OCI-LY7 (cell line): Measurements from ENCODE around the gene CDK14. TPM values are rescaled to one million over a fixed set of nuclear protein-coding genes. Genes with fewer than 3 reads are reported as not detected.

ENCODE experiments used
- BruUV-seq: library from RNA; stranded (reverse); fragments of 400-500 nt; replicated peaks from 2 replicates; lab custom pipeline; 2021; lab: Mats Ljungman, UMichigan
- CTCF ChIA-PET: fragments of 300-600 bp; sonication (Branson Sonifier 250); formaldehyde crosslinking; loops from one replicate; lab custom pipeline; 2022; ENCODE audit warnings: antibody characterized with exemption; ENCODE audit not compliant: unreplicated experiment; lab: Charles Lee
- POLR2A ChIA-PET: fragments of 300-600 bp; sonication (Branson Sonifier 250); formaldehyde crosslinking; loops from one replicate; lab custom pipeline; 2022; ENCODE audit warnings: antibody characterized with exemption; lab: Charles Lee
- DNase-seq: peaks from one replicate; pipeline ENCODE4 v3.0.0-alpha.2; 2015; ENCODE audit warnings: low spot score
- H2AFZ ChIP-seq: fragments of 200-600 bp; sonication (generic), shearing (Covaris generic); 2 replicates; pipeline ENCODE4 v1.6.1; 2014; ENCODE audit warnings: mild to moderate bottlenecking, antibody characterized with exemption, low read length, moderate library complexity
- H3K27ac ChIP-seq: fragments of 200-600 bp; sonication (generic); 2 replicates; pipeline ENCODE4 v1.5.1; 2014; ENCODE audit warnings: mixed run types, low read depth, mild to moderate bottlenecking, moderate library complexity, low read length, inconsistent platforms; ENCODE audit not compliant: poor library complexity, severe bottlenecking
- H3K36me3 ChIP-seq: fragments of 200-600 bp; sonication (generic); 2 replicates; pipeline ENCODE4 v1.6.1; 2014; ENCODE audit warnings: mild to moderate bottlenecking, antibody characterized with exemption, low read length, moderate library complexity, mixed read lengths; ENCODE audit not compliant: insufficient read depth
- H3K4me1 ChIP-seq: fragments of 200-600 bp; sonication (generic); 2 replicates; pipeline ENCODE4 v1.5.1; 2014; ENCODE audit warnings: mild to moderate bottlenecking, low read length; ENCODE audit not compliant: insufficient read depth, poor library complexity, severe bottlenecking
- H3K4me2 ChIP-seq: fragments of 200-600 bp; sonication (generic); 2 replicates; pipeline ENCODE4 v1.6.1; 2014; ENCODE audit warnings: mild to moderate bottlenecking, low read length
- H3K4me3 ChIP-seq: fragments of 200-600 bp; sonication (generic); 2 replicates; pipeline ENCODE4 v1.5.1; 2014; ENCODE audit warnings: mild to moderate bottlenecking, low read depth, low read length; ENCODE audit not compliant: poor library complexity, severe bottlenecking
- H3K79me2 ChIP-seq: fragments of 200-600 bp; sonication (generic); 2 replicates; pipeline ENCODE4 v1.6.1; 2016; ENCODE audit warnings: low read depth, mild to moderate bottlenecking, low read length, moderate library complexity, mixed read lengths; ENCODE audit not compliant: insufficient read depth
- H3K9me2 ChIP-seq: fragments of 200-600 bp; sonication (generic); 2 replicates; pipeline ENCODE4 v1.6.1; 2016; ENCODE audit warnings: mild to moderate bottlenecking, low read length, mixed read lengths; ENCODE audit not compliant: insufficient read depth
- H3K9me3 ChIP-seq: fragments of 200-600 bp; sonication (generic); 2 replicates; pipeline ENCODE4 v1.6.1; 2014; ENCODE audit warnings: mild to moderate bottlenecking, mixed run types, low read length, mixed read lengths
- H4K20me1 ChIP-seq: fragments of 200-600 bp; sonication (generic); 2 replicates; pipeline ENCODE4 v1.6.1; 2014; ENCODE audit warnings: mild to moderate bottlenecking, antibody characterized with exemption, low read length, moderate library complexity, mixed read lengths; ENCODE audit not compliant: insufficient read depth
- EZH2phosphoT487 ChIP-seq: fragments of 200-600 bp; sonication (generic); IDR thresholded peaks from 2 replicates; pipeline ENCODE4 v1.6.1; 2018; ENCODE audit warnings: low read depth, borderline replicate concordance, mild to moderate bottlenecking, mixed run types, antibody characterized with exemption, low read length, moderate library complexity, mixed read lengths
- intact Hi-C: fragments of 100-400 bp; cut with micrococcal nuclease; formaldehyde crosslinking; loops from one replicate; pipeline ENCODE4 v1.10.0; 2022; ENCODE audit not compliant: unreplicated experiment
- total RNA-seq, 2 experiments: library from RNA; depleted of rRNA in 1 of 2; stranded (reverse); fragments of >200 nt in 1 of 2; shearing (Covaris generic) in 1 of 2; gene quantifications; 2 replicates each; pipeline ENCODE4 v1.2.3, GENCODE V29; 2014 to 2022
- TF ChIP-seq, protein P1 (sequence below): fragments of 200-600 bp; sonication (generic); conservative IDR thresholded peaks from 2 replicates; pipeline ENCODE4 v1.5.1; 2014; ENCODE audit warnings: mild to moderate bottlenecking, antibody characterized with exemption, low read length, moderate library complexity, mixed read lengths

The CDK14 gene
- total RNA-seq, 2 experiments from 2014 or later = 90.7 to 111 TPM

DNA sequence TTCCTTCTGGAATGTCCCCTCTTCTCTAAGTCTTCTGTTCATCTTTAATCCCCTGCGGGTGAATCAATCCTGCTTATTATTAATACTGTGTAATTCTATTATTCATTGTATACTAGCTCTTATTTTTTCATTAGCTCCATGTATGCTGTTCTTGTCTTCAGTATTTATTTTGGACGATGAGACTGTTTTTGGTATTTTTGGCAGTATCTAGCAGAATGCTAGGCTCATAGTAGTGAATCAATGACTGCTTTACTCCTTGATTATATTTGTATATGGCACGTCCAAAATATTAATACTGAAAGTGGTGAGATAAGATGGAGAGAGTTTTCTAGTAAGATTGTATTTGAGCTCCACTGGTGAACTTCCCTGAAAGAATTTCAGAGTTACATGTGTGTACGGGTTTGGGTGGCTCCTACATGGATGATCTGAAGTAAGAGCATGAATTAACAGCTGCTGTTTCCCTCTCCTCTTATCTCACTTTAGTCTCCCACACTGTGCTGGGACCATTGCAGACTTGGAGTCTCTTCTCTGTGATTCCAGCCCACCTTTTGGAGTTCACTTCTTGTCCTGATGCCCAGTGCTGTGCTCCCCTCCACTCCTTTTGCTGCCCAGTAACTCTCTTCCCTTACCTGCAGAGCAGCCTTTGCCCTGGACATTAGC lies 226.0 kb downstream of the CDK14 start:
- ChIA-PET CTCF (no interaction called here), POLR2A (interaction anchor here (0.6 kb wide), 2 partner anchors 269 to 1054 kb away, joined by 3 read pairs; no protein-coding TSS in a partner anchor)
- TF ChIP-seq EZH2phosphoT487 = no peak
- TF ChIP-seq, protein P1, sequence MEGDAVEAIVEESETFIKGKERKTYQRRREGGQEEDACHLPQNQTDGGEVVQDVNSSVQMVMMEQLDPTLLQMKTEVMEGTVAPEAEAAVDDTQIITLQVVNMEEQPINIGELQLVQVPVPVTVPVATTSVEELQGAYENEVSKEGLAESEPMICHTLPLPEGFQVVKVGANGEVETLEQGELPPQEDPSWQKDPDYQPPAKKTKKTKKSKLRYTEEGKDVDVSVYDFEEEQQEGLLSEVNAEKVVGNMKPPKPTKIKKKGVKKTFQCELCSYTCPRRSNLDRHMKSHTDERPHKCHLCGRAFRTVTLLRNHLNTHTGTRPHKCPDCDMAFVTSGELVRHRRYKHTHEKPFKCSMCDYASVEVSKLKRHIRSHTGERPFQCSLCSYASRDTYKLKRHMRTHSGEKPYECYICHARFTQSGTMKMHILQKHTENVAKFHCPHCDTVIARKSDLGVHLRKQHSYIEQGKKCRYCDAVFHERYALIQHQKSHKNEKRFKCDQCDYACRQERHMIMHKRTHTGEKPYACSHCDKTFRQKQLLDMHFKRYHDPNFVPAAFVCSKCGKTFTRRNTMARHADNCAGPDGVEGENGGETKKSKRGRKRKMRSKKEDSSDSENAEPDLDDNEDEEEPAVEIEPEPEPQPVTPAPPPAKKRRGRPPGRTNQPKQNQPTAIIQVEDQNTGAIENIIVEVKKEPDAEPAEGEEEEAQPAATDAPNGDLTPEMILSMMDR = no peak
- no peaks in the 10 kb centered on the region; the same call in 1 of the 2 replicates for H3K79me2 ChIP-seq
- no peaks in the 10 kb centered on the region for H3K9me2 ChIP-seq
- peaks cover 6% of the 10 kb centered on the region; the same call in 1 of the 2 replicates for H3K9me3 ChIP-seq
- no peak overlapping the region for H3K4me3 ChIP-seq
- peaks cover 66% of the 10 kb centered on the region for H3K36me3 ChIP-seq
- no peak overlapping the region for H3K4me2 ChIP-seq
- DNase-seq = no peak
- no peak overlapping the region for H3K27ac ChIP-seq
- no peaks in the 10 kb centered on the region for H4K20me1 ChIP-seq
- intact Hi-C loops = no loop called here
- H3K4me1 ChIP-seq = no peaks in the 10 kb centered on the region
- H2AFZ ChIP-seq = no peak overlapping the region
- BruUV-seq = no TSS peak

DNA sequence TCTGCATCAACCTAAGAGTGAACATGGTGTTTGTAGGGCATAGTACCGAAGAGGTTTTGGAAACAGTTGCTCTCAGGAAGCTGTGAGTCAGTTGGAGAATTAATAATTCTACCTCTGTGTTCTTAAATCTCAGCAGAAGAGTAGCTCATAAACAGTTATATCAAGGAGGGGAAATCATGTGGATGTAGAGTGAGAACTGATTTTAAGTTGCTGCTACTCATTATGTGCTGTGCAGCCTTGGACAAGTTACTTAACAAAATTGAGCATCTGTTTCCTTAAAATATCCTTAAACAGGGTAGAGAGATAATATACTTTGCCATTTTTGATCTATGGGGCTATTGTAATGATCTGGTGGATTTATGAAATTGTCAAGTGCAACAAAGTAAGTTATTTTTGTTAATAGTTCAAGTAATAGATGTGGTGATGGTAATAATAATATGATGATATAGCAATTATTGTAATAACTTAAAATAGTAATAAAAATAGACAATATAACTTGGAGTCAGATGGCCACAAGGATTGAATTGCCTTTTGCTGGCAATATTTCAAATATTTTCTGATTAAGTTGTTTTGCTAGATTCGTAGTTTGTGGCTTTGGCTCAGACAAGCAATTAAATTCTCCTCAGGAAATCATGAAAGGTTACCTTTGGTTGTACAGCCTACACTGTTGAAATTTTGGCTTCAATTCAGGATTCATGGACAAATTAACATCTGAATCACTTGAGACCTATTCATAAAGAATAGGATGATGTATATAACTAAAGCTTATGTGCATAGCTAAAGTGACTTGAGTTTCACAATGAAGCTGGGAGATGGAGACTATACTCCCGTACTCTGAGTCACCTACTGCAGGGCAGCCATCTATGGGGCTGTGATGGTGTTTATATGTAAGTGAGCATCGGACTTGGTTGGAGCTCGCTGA lies 228.5 kb downstream of the CDK14 start:
- H3K79me2 ChIP-seq = no peaks in the 10 kb centered on the region
- peaks cover 77% of the 10 kb centered on the region for H3K36me3 ChIP-seq
- H2AFZ ChIP-seq = no peak overlapping the region
- no peak overlapping the region for H3K4me3 ChIP-seq
- peaks cover 22% of the 10 kb centered on the region; the same call in 1 of the 2 replicates for H3K9me3 ChIP-seq
- CTCF ChIA-PET = no interaction called here
- POLR2A ChIA-PET = interaction anchor here (0.5 to 1.4 kb wide), 8 partner anchors 11 to 110 kb away, joined by 3 to 5 read pairs (median 3); no protein-coding TSS in a partner anchor
- no peaks in the 10 kb centered on the region for H4K20me1 ChIP-seq
- no peak for DNase-seq
- no peaks in the 10 kb centered on the region for H3K4me1 ChIP-seq
- TF ChIP-seq, protein P1 = no peak
- TF ChIP-seq EZH2phosphoT487 = no peak
- H3K4me2 ChIP-seq = no peak overlapping the region
- intact Hi-C loops = no loop called here
- H3K9me2 ChIP-seq = no peaks in the 10 kb centered on the region
- no TSS peak for BruUV-seq
- H3K27ac ChIP-seq = no peak overlapping the region
